K562 (cell line): ENCODE measurements around the gene DGCR8. TPM values are rescaled to one million over a fixed set of nuclear protein-coding genes. Genes with fewer than 3 reads are reported as not detected.
A peak's percentile ranks its signal among the peaks of the same experiment; 100 is the strongest.

ENCODE experiments used
- ATAC-seq: fragments of 200-7000 bp; cut with Tn5 transposase; 3 replicates; pipeline ENCODE4 v1.9.1; 2020; ENCODE audit warnings: moderate library complexity
- BruUV-seq: library from RNA; stranded (reverse); fragments of 400-500 nt; replicated peaks from 2 replicates; lab custom pipeline; 2021; lab: Mats Ljungman, UMichigan
- CTCF ChIA-PET: fragments of 300-600 bp; formaldehyde crosslinking; extraction: SDS; loops from one replicate; lab custom pipeline; 2021; ENCODE audit warnings: low intra/inter-chr PET ratio; lab: Yijun Ruan, JAX
- POLR2A ChIA-PET: fragments of 300-600, 350-650 bp; sonication (Branson Sonifier 250); formaldehyde crosslinking; extraction: SDS; loops from one replicate; lab custom pipeline; 2021; ENCODE audit warnings: antibody characterized with exemption, inconsistent platforms; lab: Yijun Ruan, JAX
- DNase-seq, 4 experiments: peaks; one replicate each; pipeline versions ENCODE4 v3.0.0 to v3.0.0-alpha.2; 2011 to 2018; ENCODE audit warnings: low spot score in 3 of 4, mixed read lengths in 3 of 4; ENCODE audit errors: extremely low read depth in 1 of 4
- FAIRE-seq: peaks from 2 replicates; lab custom pipeline; 2011; peaks lifted over from hg19 to GRCh38; lab: Jason Lieb, UNC
- H2AFZ ChIP-seq: 2 replicates; pipeline ENCODE4 v1.6.0; 2011; ENCODE audit warnings: low read depth, low read length, control low read depth, inconsistent platforms
- H3K27ac ChIP-seq: fragments of 200-600 bp; 3 replicates; pipeline ENCODE4 v1.8.0; 2011; ENCODE audit warnings: low read depth, mild to moderate bottlenecking, control low read depth, inconsistent platforms, low read length, moderate library complexity, mixed read lengths; ENCODE audit errors: extremely low read depth
- H3K27me3 ChIP-seq, 2 experiments: fragments of 300-600 bp in 1 of 2; 2 replicates in 1 of 2; 3 replicates in 1 of 2; pipeline versions ENCODE4 v1.6.0 to v1.8.0; 2011; ENCODE audit warnings: inconsistent platforms in 2 of 2, low read length in 2 of 2, mild to moderate bottlenecking in 1 of 2, mixed read lengths in 1 of 2, moderate library complexity in 1 of 2; ENCODE audit not compliant: control insufficient read depth in 2 of 2, insufficient read depth in 2 of 2
- H3K36me3 ChIP-seq: fragments of 300-600 bp; 3 replicates; pipeline ENCODE4 v1.8.0; 2011; ENCODE audit warnings: mild to moderate bottlenecking, low read length, inconsistent platforms; ENCODE audit not compliant: control insufficient read depth, insufficient read depth
- H3K4me1 ChIP-seq, 2 experiments: fragments of 200-600 bp in 1 of 2; replicated peaks in 1 of 2; 2 replicates in 1 of 2; 3 replicates in 1 of 2; pipeline versions ENCODE4 v1.5.1 to v1.8.0; 2011; ENCODE audit warnings: inconsistent platforms in 2 of 2, low read length in 2 of 2, mild to moderate bottlenecking in 1 of 2, mixed read lengths in 1 of 2, moderate library complexity in 1 of 2; ENCODE audit not compliant: control insufficient read depth in 2 of 2, insufficient read depth in 2 of 2
- H3K4me2 ChIP-seq: 2 replicates; pipeline ENCODE4 v1.6.1; 2011; ENCODE audit warnings: low read length, control low read depth, inconsistent platforms, mixed read lengths; ENCODE audit not compliant: insufficient read depth
- H3K4me3 ChIP-seq: fragments of 200-600 bp; sonication (generic), shearing (Covaris generic); 2 replicates; pipeline ENCODE4 v1.5.1; 2016; ENCODE audit warnings: control low read depth, inconsistent platforms
- H3K79me2 ChIP-seq: fragments of 200-600 bp; 3 replicates; pipeline ENCODE4 v1.8.0; 2011; ENCODE audit warnings: low read length, inconsistent platforms; ENCODE audit not compliant: control insufficient read depth, insufficient read depth
- H3K9ac ChIP-seq, 2 experiments: 2 replicates each; pipeline versions ENCODE4 v1.6.0 to v1.6.1; 2011; ENCODE audit warnings: low read depth in 2 of 2, low read length in 2 of 2, control low read depth in 1 of 2, inconsistent platforms in 1 of 2, mild to moderate bottlenecking in 1 of 2, mixed read lengths in 1 of 2; ENCODE audit not compliant: insufficient read depth in 1 of 2
- H3K9me1 ChIP-seq: one replicate; pipeline ENCODE4 v1.6.0; 2011; ENCODE audit warnings: inconsistent platforms, mild to moderate bottlenecking, low read length, moderate library complexity; ENCODE audit not compliant: control insufficient read depth, insufficient read depth
- H3K9me3 ChIP-seq: replicated peaks from 2 replicates; pipeline ENCODE4 v1.5.1; 2011; ENCODE audit warnings: low read depth, low read length, inconsistent platforms; ENCODE audit not compliant: control insufficient read depth, insufficient read depth
- H4K20me1 ChIP-seq: replicated peaks from 2 replicates; pipeline ENCODE4 v1.6.1; 2011; ENCODE audit warnings: low read length, inconsistent platforms, mixed read lengths; ENCODE audit not compliant: control insufficient read depth, insufficient read depth
- ATF7 ChIP-seq: fragments of 450-650 bp; IDR thresholded peaks from 2 replicates; pipeline ENCODE4 v1.7.1; 2014; ENCODE audit warnings: mild to moderate bottlenecking, moderate library complexity
- CHD2 ChIP-seq: IDR thresholded peaks from 2 replicates; pipeline ENCODE4 v1.6.1; 2011; ENCODE audit warnings: low read depth, low read length
- EGR1 ChIP-seq: fragments of 450-650 bp; conservative IDR thresholded peaks from 2 replicates; pipeline ENCODE4 v1.6.1; 2017; ENCODE audit warnings: mild to moderate bottlenecking
- HMGXB4 ChIP-seq: sonication (generic); formaldehyde crosslinking; IDR thresholded peaks from 2 replicates; pipeline ENCODE4 v1.8.1; 2023; ENCODE audit warnings: mild to moderate bottlenecking, missing genetic modification reagents
- KDM2B ChIP-seq: fragments of 250-450 bp; sonication (Bioruptor Pico); IDR thresholded peaks from 2 replicates; pipeline ENCODE4 v1.8.0; 2021; ENCODE audit warnings: mild to moderate bottlenecking, moderate library complexity
- NFIC ChIP-seq: fragments of 450-650 bp; IDR thresholded peaks from 2 replicates; pipeline ENCODE4 v1.6.1; 2017; ENCODE audit warnings: mild to moderate bottlenecking, inconsistent platforms
- PBX2 ChIP-seq, 2 experiments: IDR thresholded peaks in 1 of 2; conservative IDR thresholded peaks in 1 of 2; 2 replicates each; pipeline ENCODE4 v1.6.1; 2016; ENCODE audit warnings: low read depth in 2 of 2, mild to moderate bottlenecking in 1 of 2, missing compliant biosample characterization in 1 of 2, missing genetic modification characterization in 1 of 2, moderate library complexity in 1 of 2
- POLR2B ChIP-seq: fragments of 450-650 bp; IDR thresholded peaks from 2 replicates; pipeline ENCODE4 v1.6.1; 2018; ENCODE audit warnings: low read depth; ENCODE audit not compliant: partially characterized antibody
- RBBP5 ChIP-seq: fragments of 200-600 bp; sonication (generic); IDR thresholded peaks from 2 replicates; pipeline ENCODE4 v1.6.1; 2012; ENCODE audit warnings: borderline replicate concordance, mild to moderate bottlenecking, low read length, control low read depth, inconsistent platforms; ENCODE audit not compliant: insufficient read depth, poor library complexity, severe bottlenecking
- SMAD4 ChIP-seq: fragments of 250-450 bp; sonication (Bioruptor Pico); conservative IDR thresholded peaks from 2 replicates; pipeline ENCODE4 v1.8.0; 2021; ENCODE audit warnings: inconsistent platforms, mild to moderate bottlenecking, moderate library complexity
- TSC22D4 ChIP-seq: fragments of 450-650 bp; IDR thresholded peaks from 2 replicates; pipeline ENCODE4 v1.6.1; 2016; ENCODE audit warnings: missing genetic modification characterization, missing biosample characterization, control low read depth
- ZBTB9 ChIP-seq: fragments of 450-650 bp; formaldehyde crosslinking; IDR thresholded peaks from 2 replicates; pipeline ENCODE4 v1.4.0; 2020; ENCODE audit warnings: mild to moderate bottlenecking, moderate library complexity
- ZNF408 ChIP-seq: fragments of 250-450 bp; sonication (Bioruptor Pico); IDR thresholded peaks from 2 replicates; pipeline ENCODE4 v1.4.0; 2020; ENCODE audit warnings: low read depth, mild to moderate bottlenecking, moderate library complexity
- ZNF764 ChIP-seq: fragments of 250-450 bp; sonication (Bioruptor Pico); IDR thresholded peaks from 2 replicates; pipeline ENCODE4 v1.4.0; 2020; ENCODE audit warnings: low read depth, mild to moderate bottlenecking, moderate library complexity
- WGBS: fragments of 100-300 bp; shearing (Covaris generic); methylation state at CpG from one replicate; pipeline ENCODE4 v1.1.6; 2016; ENCODE audit warnings: low coverage, mixed read lengths; ENCODE audit not compliant: insufficient coverage; ENCODE audit errors: missing lambda C conversion rate; 5-methylcytosine and 5-hydroxymethylcytosine counted together
- in situ Hi-C: fragments of 300-500 bp; cut with MboI; formaldehyde crosslinking; loops from 4 replicates; pipeline ENCODE4 v1.15.0; 2018; ENCODE audit warnings: inconsistent platforms, mixed read lengths
- intact Hi-C: fragments of 100-400 bp; cut with micrococcal nuclease; formaldehyde crosslinking; loops from 2 replicates; pipeline ENCODE4 v1.14.2; 2022
- polyA plus RNA-seq, 8 experiments: library from polyadenylated mRNA; depleted of rRNA in 4 of 8; stranded (reverse) in 5 of 8; unstranded in 3 of 8; fragments of >200 nt; fragmentation: Nextera tagmentation in 2 of 8; fragmentation: Illumina TruSeq in 1 of 8; extraction: Ambion mirVana in 2 of 8; extraction: Trizol in 1 of 8; gene quantifications; 2 replicates each; pipeline versions ENCODE4 v1.2.1 to v1.2.3, GENCODE V29; 2011 to 2014; ENCODE audit warnings: inconsistent platforms in 1 of 8, missing spikeins in 1 of 8
- total RNA-seq, 7 experiments: library from RNA; depleted of rRNA in 6 of 7; stranded (reverse); fragments of >200 nt in 6 of 7; fragmentation: Illumina TruSeq in 2 of 7; extraction: Trizol in 2 of 7; gene quantifications; 2 replicates each; pipeline versions ENCODE4 v1.2.1 to v1.2.3, GENCODE V29; 2011 to 2021; ENCODE audit warnings: low replicate concordance in 1 of 7

DGCR8 gene
- total and polyA plus RNA-seq, 9 of the 15 experiments (the other 6 are each of a cell fraction or from before 2014, with no cell fraction given), result 5.9 to 144 (median 80.1) TPM

GRCh38 chr22:20137113-20137512 is 57.1 kb downstream of the DGCR8 start (continued):
- no peak for TF ChIP-seq ATF7
- TF ChIP-seq HMGXB4 (CRISPR knock-in tag), result peak; percentile 11; the same call in 1 of the 2 replicates
- no peak for TF ChIP-seq RBBP5
- no peak for TF ChIP-seq TSC22D4 (tag)
- TF ChIP-seq SMAD4 (CRISPR knock-in tag), result no peak
- no peak for TF ChIP-seq POLR2B

GRCh38 chr22:20137671-20138416 is 57.8 kb downstream of the DGCR8 start:
- H3K27me3 ChIP-seq, result no peaks in the 10 kb centered on the region
- no peaks in the 10 kb centered on the region for H3K9me3 ChIP-seq
- H3K9ac ChIP-seq, result peak overlapping the region in 1 of 2 experiments; percentile 86; a peak in 2 of 4 replicates
- BruUV-seq, result no TSS peak
- peaks cover 18% of the 10 kb centered on the region for H3K9me1 ChIP-seq
- in situ Hi-C loops, result no loop called here
- no peak overlapping the region for H3K27ac ChIP-seq
- peak; percentile 29 for ATAC-seq
- H3K79me2 ChIP-seq, result peaks cover 11% of the 10 kb centered on the region; the same call in 1 of the 3 replicates
- no peak for FAIRE-seq
- peak in 1 of 4 experiments; percentile 73 for DNase-seq
- no peak overlapping the region for H3K4me3 ChIP-seq
- peaks cover 17% of the 10 kb centered on the region; the same call in 2 of the 3 replicates for H3K36me3 ChIP-seq
- H3K4me2 ChIP-seq, result no peak overlapping the region
- intact Hi-C loops, result no loop called here
- 46% methylated on average over 26 of the region's 26 CpGs for WGBS
- ChIA-PET POLR2A (interaction anchor here (0.9 to 7.2 kb wide), 13 partner anchors 8 to 407 kb away, joined by 3 to 68 read pairs (median 4); partner anchors contain the start of gene TRMT2A), CTCF (no interaction called here)
- H2AFZ ChIP-seq, result no peak overlapping the region
- H4K20me1 ChIP-seq, result peaks cover 46% of the 10 kb centered on the region
- H3K4me1 ChIP-seq, result peaks cover 9 to 87% of the 10 kb centered on the region in 2 experiments
- TF ChIP-seq ZBTB9 (CRISPR knock-in tag) (peak; percentile 62; the same call in 1 of the 2 replicates), KDM2B (CRISPR knock-in tag) (no peak), EGR1 (peak; percentile 62), ZNF408 (peak; percentile 71; the same call in 1 of the 2 replicates), ZNF764 (CRISPR knock-in tag) (peak; percentile 24; the same call in 1 of the 2 replicates), NFIC (peak; percentile 93), CHD2 (no peak), PBX2 (CRISPR knock-in tag; IDR thresholded peaks at IDR 0.05; ENCODE audit: low read depth) (no peak), PBX2 (tag; conservative IDR thresholded peaks at IDR 0.05; ENCODE audit: low read depth) (no peak)
